DMS79 treated with DMSO at 0.1 percent for 48 hours (cell line): ENCODE results near the gene MDFIC.

Source experiments
- DNase-seq: peaks from one replicate; lab custom pipeline; 2025; lab: John Stamatoyannopoulos, UW

The MDFIC gene

DNA sequence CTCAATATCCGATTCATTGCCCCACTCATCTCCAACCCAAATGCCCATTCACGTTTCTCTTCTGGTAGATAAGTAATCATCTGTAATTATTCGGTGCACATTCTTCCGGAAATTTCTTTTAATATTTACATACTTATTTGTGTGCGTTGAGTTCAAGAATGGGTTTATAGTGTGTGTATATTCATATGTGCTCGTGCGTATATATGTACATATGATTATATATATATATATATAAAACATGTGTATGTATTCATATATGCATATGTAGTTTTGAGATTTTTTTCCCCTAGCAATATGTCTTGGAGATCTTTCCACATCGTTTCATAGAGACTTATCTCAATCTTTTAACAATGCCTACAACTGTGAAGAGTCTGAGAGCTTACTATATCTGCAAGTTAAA lies 118.2 kb downstream of the MDFIC start:
- no peak for DNase-seq

DNA sequence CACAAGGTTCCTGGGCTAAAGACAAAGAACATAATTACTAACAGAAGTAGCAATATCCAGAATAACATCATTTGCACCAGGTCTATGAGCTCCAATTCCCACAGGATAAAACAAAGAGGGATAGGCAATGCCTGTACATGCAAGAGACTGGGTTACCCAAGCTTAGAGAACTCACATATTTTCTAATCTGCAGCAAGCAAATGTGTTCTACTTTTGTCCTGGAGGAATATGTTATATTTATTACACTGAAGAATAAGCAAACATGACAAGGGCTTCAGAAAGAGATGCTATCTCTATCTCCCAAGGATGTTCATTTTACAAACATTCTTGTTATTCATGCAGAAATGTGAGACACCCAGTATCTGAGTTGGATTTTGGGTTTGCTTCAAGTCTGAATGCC lies 118.6 kb downstream of the MDFIC start:
- DNase-seq = no peak

DNA sequence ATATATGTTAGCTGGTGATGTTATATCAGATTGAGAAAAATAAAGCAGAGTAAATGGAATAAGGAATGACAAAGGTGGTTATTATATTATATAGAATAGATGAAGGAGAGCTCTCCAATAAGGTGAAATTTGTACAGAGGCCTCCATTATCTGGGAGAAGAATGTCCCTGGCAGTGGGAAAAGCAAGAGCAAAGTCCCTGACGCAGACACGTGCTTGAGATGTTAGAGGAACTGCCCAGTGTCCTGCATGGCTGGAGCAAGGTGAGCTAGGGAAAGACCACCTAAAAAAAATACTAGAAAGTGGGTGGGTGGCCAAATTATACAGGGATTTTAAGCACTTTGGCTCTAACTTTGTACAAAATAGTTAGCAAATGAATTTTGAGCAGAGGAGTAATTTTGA lies 120.7 kb downstream of the MDFIC start:
- no peak for DNase-seq

DNA sequence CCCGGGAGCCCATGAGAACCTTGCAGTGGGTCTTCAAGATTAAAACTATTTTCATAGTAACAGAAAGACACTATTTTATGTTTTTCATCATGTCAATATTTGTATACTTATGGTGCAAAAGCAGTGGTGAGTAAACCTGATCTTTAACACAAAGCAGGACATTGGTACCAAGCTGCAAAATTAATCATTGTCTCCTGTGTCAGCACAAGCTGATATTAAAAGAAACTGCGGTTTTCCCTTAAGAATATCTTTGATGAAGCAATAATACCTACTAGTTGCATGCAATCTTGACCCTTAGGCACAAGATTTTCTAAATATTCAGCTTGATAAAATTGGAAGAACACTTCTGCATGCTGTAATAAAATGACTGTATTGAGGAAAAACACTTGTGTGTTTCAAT lies 121.7 kb downstream of the MDFIC start:
- DNase-seq = no peak

DNA sequence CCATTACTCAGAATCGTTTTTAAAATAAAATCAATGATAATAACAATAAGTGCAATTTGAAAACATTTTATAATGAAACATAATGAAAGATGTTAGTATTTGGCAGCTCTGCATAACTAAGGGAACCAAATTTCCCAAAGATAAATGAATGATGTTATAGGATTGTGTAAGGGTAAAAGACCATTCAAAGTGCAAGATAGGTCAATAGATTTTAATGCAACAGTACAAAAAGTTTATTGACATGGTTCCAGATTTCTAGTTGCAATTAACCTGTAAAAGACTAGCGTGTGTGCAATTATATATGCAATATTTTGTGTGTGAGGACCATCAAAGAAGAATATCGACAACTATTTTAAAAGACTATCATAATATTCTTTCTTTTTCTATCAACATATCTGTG lies 122.3 kb downstream of the MDFIC start:
- no peak for DNase-seq

DNA sequence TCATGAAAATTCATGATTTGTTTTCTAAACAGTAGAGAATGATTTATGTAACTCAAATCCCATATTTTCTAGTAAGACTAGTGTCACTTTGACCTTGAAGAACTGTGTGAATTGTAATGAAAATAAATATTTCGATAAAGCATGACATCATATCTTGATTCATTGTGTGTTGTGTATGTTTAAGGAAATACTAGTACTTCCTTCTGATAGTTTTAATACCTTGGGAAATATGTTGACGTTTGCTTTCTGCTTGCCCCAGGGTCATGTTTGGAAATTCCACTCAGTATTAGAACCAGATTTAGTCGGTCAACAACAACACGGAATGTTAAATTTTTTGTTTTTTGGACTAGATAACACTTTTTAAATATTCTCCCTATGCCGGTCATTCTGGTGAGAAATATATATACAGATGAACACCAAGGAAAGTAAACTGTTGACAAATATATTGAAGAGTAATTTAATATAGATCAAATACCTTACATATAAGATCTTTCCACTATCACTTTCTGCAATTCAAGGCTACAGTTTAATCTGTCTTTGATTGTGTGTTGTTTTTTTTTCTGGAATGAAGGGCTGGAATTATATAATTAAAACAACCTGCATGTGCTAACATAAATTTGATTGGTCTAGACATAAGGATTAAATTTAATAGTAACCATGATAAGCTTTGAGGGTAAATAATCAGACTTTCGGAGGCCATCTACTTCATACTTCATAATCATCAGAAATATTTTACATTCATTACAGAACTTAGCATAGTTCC lies 126.2 kb downstream of the MDFIC start:
- DNase-seq = no peak

DNA sequence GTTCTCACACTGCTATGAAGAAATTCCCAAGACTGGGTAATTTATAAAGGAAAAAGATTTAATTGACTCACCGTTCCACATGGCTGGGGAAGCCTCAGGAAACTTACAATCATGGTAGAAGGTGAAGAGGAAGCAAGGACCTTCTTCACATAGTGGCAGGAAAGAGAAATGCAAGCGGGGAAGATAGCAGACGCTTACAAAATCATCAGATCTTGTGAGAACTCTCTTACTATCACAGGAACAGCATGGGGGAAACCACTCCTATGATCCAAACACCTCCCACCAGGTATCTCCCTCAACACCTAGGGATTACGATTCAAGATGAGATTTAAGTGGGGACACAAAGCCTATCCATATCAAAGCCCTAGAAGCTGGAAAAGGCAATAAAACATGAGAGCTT lies 130.8 kb downstream of the MDFIC start:
- no peak for DNase-seq

DNA sequence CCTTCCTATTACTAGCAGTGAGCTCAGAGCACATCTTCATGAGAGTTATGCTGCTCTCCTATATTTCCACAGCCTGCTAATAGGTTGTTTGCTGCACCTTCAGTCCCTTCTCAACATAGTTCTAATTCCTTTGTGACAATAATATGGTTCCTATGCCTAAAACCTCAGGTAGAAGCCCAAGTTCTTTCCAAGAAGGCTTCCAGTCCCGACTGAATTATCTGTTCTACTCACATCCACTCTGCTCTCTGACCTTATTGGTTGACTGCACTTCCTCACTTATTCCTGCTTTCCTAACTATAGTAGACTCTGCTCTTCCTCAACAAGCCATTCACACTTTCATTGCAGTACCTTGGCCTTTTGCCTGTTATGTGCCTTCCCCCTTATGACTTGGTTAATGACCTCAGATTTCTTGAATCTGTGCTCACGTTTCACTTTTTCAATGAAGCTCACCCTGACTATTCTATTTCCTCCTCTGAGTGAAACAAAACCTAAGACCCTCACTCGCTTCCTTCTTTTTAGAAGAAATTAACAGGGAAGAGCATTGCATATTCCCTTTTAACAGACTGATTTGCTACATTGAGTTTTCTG lies 132.7 kb downstream of the MDFIC start:
- DNase-seq = no peak

DNA sequence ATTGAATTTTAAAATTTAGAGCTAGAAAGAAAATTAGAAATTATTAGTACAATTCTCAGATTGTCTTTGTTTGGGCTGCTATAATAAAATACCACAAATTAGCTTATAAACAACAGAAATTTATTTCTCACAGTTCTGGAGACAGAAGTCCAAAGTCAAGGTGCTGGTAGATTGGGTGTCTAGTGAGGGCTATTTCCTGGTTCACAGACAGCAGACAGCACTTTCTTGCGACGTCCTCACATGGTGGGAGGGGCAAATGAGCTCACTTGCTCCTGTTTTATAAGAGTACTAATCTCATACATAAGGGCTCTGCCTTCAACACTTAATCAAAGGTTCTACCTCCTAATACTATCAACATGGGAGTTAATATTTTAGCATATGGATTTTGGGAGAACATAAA lies 134.1 kb downstream of the MDFIC start:
- no peak for DNase-seq

DNA sequence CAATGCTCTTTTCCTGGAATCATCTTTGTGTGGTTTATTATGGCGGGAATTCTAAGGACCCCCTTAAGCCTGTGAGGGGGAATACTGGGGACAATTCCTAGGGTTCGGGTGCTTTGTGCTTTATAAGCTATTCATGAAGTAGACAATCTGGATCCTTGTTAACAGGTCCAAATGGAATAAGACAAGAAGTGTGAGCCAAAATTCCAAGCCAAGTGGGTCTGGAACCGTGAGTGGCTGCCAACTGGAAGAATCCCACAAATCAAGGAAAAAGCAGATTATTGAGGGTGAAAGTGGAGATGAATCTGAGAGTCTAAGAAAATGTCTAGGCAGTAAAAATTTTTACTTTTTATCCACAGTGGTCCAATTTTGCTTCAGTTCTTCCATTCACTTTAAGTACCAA lies 136.8 kb downstream of the MDFIC start:
- DNase-seq = no peak

DNA sequence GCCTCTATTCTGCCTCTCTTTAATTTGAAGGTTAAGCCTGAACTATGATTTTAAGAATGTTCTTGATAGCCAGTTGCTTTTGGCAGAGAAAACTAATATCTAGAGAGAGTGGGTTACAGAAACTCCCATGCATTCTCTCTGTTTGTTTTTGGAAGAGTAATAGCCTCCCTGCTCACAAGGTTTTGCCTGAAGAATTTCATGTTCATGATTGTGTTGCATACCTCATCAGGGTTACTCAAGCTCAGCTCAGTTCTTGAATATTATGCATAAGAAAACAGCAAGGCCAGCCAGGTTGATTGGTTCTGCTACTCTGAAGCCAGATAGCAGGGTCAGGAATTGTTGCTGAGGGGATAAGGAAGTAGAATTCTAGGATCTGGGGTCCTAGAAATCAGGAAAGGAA lies 137.4 kb downstream of the MDFIC start:
- no peak for DNase-seq

DNA sequence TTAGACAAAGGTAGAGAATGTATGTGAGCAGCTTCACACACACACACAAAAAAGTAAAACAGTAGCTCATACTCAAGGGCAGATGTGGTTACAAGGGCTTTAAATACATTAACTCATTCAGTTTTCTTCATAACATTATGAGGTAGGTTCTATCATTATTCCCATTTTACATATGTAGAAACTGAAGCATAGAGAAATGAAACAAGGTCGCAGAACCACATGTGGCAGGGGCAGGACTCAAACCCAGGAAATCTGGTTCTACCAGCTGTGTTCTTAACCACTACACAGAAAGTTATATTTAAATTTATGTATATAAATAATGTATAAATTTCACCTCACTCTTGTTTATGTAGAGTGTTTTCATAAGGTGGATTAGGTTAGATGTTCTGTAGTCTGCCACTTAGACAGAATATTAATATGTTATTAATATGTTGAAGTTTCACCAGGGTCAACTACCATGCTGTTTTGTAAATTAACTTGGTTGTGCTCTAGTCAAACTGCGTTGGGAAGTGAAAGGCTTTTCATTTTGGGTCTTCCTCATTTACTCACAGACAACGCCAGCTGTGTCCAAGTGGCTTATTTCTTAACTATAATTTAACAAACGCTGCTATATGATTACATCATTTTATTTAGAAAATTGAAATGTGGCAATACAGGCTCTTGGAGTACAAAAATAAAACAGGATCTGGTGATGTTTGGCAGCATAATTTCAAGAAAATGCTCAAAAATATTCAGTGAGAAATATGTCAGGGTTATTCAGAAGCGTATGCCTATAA lies 138.4 kb downstream of the MDFIC start:
- DNase-seq = no peak

DNA sequence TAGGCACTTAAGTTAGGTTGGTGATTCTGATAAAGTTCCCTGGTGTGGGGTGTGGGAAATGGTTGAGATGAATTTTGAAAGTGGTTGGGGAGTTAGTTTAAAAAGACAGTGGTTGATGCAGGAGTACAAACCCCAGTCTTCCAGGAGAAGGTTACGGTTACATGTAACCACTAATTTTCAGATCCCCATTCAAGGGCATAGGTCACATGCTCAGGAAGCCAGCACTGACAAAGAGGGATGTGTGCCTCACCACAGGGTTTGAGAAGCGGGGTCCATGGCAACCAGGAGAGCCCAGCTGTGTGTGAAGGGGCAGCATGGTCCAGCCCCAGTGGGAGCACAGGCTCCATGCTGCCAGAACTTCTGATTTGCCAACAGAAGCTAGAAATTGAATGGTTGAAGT lies 144.2 kb downstream of the MDFIC start:
- no peak for DNase-seq

DNA sequence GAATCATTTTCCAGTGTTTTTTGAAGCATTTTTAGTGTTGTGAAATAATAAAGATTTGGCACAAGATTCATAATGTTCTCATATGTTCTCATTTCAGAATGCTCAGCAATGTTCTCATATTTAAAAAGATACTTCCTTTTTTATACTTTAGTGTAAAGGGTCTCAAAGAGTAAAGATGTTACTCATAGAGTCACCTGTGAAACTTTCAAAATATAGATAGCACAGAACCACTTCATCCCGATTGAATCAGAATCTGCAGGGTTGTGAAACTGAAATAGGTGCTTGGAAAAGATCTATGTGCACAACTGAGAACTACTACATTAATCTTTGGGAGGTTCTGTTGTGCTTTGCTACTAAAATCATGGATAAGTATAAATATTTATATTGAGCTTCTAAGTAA lies 144.7 kb downstream of the MDFIC start:
- no peak for DNase-seq

DNA sequence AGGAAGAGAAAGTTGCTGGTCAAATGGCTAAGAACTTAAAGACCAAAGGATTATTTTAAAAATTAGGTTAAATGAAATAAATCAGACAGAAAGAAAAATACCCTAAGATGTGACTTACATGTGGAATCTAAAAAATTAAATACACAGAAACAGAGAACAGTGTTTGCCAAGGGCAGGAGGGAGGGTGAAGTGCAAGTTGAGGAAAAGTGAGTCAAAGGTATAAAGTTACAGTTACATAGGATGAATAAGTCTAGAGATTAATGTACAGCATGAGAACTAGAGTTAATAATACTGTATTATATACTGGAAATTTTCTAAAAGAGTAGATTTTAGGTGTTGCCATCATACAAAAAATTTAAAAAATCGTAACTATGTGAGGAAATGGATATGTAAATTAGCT lies 146.3 kb downstream of the MDFIC start:
- DNase-seq = no peak
